GM18868 (cell line): ENCODE data around the gene FKRP.
A peak's percentile ranks its signal among the peaks of the same experiment; 100 is the strongest.

ENCODE experiments used
- ATAC-seq: cut with Tn5 transposase; IDR thresholded peaks from one replicate; pipeline ENCODE4 v1.9.1; 2021; ENCODE audit warnings: mild to moderate bottlenecking, moderate library complexity; ENCODE audit not compliant: unreplicated experiment

The FKRP gene

GRCh38 chr19:46718934-46719622 lies 26.8 kb upstream of the FKRP start:
- peak; percentile 30 for ATAC-seq

DNA sequence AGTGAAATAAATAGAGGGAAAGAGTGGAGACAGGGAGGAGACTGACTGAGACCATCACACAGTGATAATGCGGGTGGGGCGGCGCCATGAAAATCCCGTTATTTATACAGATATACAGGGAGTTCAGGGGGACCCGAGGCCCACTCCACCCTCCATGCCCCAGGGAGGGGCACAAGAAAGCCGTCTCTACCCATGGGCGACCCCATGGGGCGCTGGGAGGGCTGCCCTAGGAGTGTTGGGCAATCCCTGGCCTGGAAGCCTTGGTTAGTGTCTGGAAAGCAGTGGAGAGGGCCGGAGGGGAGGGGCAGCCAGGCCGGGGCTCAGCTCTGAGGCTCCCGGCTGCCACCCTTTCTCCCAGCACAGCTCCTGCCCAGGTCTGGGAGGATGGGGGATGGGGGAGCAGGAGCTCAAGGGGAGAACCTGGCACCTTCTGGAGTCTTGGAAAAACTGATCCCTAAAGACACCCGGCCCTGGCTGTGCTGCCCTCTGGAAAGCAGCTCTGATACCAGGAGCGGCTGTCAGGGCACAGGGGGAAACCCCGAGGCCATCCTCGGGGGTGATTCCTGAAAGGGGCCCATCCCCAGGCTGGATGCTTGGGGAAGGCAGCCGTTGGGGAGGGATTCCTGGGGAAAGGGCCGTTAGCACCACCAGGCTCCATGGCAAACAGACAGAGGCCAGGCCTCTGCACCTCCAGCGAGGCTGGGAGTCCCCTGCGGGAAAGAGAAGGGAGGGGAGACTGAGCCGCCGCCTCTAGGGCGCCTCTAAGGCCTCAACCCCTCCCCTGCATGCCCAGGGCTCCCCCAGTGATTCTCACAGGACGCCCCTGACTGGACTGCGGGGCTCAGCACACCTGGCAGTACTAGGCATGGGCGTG lies 26.0 kb upstream of the FKRP start:
- ATAC-seq, result no peak

DNA sequence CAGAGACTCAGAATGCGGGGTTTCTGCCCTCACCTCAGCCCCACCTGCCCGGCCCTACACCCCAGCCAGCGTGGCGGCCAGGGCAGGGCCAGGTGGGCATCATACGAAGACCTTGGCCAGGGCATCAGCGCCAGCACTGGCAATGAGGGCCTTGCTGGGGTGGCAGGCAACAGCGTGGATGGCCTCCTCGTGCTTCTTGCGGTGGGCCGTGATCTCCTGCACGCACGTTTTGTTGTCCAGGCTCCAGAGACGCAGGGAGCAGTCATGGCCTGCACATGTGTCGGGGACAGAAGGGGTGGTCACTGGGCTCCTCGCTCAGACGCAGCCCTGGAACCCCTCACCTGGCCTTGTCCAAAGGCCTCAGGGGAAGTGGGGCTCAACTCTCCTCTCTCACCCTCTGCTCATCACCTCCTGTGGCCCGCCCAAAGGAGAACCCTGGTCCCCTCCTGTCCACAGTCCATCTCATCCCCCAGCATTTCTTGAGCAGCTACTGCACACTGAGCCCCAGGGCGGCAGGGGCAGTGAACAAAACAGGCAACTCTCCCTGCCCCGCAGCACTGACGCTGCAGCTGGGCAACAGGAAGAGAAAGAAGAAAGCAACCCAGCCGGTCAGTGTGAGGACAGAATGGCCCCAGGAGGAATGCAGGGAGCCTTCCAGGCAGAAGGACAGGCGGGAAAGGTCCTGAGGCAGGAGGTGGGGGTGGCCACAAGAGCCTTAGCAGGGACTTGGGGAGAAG lies 25.2 kb upstream of the FKRP start:
- ATAC-seq, result no peak

DNA sequence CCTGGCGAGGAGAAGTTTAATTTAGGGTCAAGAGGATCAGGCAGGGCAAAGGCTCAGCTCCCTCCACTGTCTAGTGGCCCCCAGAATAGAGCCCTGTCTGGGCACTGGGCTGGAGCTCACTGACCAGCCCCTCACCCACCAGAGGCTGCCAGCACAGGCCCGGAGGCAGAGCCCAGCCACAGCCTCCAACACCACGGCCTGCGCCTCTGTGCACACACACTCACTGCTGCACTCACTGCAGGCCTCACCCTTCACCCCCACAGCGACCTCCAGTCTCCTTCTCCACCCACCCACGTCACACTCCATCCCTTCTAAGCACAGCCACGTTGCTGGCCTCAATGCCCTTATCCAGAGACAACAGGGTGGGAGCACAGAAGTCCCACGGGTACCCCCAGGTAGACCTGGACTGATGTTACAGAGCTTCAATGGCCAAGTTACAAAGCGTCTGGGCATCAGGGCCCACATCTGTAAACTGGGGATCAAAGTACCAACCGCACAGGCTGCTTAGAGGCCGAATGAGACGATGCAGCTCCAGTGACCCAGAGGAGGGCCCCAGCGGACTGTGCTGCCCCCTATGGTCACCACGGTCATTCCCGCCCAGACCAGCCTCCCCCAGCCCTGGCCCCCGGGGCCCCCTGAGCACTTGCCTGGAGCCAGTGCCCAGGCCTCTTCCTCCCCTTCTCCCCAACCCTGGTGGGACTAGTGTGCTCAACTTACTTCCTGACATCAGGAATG lies 24.4 kb upstream of the FKRP start:
- ATAC-seq, result no peak

- no peak for ATAC-seq
Observed at GRCh38 chr19:46722004-46722380, 23.9 kb upstream of the FKRP start.

DNA sequence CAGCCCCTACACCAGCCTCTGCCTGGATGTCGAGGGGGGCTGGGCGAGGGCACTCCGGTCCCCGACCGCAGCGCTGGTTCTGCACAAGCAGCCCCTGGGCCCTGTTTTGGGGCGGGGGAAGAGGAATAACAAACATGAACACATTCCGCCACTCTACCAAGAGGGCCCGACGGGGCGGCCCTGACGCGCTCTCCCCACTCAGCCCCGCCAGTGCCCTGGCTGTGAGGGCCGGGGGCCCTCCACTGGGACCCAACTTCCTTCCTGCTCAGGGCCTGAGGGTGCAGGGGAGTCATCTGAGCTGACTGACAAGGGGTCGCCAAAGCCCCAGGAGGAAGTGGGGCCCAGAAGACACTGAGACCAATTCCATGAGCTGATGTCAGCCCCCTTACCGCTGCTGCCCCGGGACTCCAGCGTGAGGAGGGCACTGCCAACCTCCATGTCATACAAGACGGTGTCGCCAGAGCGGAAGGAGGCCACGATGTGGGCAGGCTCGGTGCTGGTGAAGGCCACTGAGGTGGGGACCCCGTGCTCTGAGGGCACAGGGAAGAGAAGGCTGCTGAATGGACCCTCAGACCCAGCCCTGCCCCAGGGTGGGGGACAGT lies 23.3 kb upstream of the FKRP start:
- ATAC-seq, result no peak

DNA sequence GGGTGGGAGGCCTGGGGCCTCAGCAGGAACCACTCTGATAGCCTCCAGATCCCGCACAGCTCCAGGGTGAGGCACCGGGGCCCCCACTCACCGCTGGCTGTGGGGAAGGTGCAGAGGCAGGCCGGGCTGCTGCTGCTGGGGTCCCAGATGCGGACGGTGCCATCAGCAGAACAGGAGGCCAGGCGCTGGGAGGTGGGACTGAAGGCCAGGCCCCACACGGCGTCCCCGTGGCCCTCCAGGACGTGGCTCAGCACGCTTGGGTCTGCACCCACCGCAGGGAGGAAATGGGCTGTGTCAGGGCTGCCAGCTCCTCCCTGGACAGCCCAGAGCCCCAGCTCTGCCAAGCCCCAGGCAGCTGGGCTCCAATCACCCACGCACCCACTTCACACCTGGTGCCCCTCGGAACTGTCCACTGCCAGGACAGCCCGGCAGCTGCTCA lies 22.8 kb upstream of the FKRP start:
- ATAC-seq, result no peak

- no peak for ATAC-seq
Observed at GRCh38 chr19:46723471-46723870, 22.4 kb upstream of the FKRP start.

- no peak for ATAC-seq
Observed at GRCh38 chr19:46724468-46724867, 21.4 kb upstream of the FKRP start.

- ATAC-seq, result no peak
Observed at GRCh38 chr19:46725036-46725820, 20.6 kb upstream of the FKRP start.

- no peak for ATAC-seq
Observed at GRCh38 chr19:46725859-46726393, 19.9 kb upstream of the FKRP start.

GRCh38 chr19:46726551-46726950 lies 19.3 kb upstream of the FKRP start:
- no peak for ATAC-seq

GRCh38 chr19:46726971-46727501 lies 18.8 kb upstream of the FKRP start:
- ATAC-seq, result no peak

DNA sequence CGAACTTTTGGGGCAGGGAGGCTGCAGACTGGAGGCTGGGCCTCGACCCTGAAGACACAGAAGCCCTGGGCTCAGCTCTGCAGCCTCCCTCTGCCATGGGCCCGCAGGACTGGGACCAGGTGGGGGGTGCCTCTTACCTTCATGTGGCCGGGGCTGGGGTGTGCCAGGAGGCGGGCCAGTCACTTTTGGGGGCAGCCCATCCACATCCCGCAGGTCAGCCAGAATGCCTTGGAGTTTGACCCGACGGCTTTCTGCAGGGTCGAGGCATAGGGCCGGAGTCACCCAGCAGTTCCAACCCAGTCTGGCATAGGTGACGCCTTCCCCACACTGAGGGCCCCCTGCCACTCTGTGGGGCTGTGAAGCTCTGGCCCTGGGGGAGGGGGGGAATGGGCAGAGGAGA lies 18.1 kb upstream of the FKRP start:
- ATAC-seq, result no peak

DNA sequence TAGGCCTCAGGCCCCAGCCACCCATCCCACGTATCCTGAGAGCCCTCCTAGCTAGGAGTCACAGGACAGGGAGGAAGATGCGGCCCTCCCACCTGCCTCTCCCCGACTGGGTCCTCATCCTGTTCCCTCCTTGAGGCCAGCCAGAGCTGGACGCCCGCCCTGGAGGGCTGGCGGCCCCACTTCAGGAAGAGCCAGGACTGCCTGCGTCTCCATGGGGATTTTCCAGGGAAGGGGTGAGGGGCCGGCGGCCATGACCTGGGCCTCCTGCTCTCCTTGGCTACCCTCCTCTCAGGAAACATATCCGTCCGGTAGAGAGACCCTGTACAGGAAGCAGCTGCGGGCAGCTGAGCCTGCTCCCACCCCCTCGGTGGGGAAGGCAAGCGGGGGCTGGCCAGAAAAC lies 17.6 kb upstream of the FKRP start:
- ATAC-seq, result no peak

DNA sequence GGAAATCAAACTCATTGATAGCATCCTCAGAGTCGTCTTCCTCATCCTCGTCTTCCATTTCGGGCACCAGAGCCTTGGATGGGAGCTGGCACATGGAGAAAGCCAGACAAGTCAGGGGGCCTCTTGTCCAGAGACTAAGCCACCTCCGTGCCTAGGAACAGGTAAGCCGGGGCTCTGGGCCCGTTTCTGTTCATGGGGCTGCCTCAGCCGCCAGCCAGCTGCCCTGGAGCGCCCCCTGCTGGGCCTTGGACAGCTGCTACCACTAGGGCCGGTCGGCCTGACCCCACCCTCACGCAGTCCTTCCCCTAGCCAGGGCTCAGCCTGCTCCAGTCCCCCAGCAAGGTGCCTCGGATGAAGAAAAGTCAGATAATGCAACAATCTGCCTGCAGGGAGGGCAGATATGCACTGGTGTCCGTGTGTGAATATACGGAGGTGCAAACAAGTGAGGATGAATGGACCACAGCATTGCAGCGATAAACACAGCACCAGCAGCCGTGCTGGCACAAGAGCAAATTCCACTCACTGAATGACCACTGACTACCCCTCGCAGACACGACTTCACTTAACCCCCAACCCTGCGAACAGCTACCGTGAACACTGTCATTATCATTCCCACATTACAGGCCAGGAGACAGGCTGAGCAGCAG lies 17.0 kb upstream of the FKRP start:
- ATAC-seq, result no peak

- no peak for ATAC-seq
Observed at GRCh38 chr19:46729696-46730095, 16.2 kb upstream of the FKRP start.

DNA sequence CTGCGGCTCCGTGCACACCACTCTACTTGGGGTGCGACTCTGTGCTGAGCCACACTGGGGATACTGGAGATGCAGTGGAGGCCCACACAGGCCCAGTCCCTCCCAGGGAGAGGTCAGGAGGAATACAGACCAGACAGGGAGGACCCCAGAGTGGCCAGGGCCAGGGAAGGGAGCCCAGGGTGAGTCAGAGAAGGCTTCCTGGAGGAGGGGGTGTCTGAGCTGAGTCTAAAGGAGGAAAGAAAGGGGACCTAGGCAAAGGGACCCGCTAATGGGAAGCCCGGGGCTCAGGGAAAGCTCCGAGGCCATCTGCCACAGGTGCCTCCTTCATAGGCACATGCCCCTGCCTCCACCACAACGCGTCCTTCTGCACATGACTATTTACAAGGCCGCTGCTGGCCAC lies 15.7 kb upstream of the FKRP start:
- no peak for ATAC-seq

- no peak for ATAC-seq
Observed at GRCh38 chr19:46730595-46730994, 15.3 kb upstream of the FKRP start.
